NCI-H526 (cell line): ENCODE results near the gene SLC12A7.
"Not testable (repeated sequence)": the region's sequence is repeated elsewhere in the genome, so short reads cannot be mapped to it uniquely, and the experiment has no call there.

Experiments used
- DNase-seq, 2 experiments: peaks; one replicate each; lab custom pipeline; 2025; lab: John Stamatoyannopoulos, UW

SLC12A7 gene

GRCh38 chr5:1097381-1097987, 14.4 kb downstream of the SLC12A7 start:
- no peak for DNase-seq

- no peak for DNase-seq
Measured at GRCh38 chr5:1096838-1097237, 15.0 kb downstream of the SLC12A7 start.

- no peak for DNase-seq
Measured at GRCh38 chr5:1095990-1096363, 15.9 kb downstream of the SLC12A7 start.

- DNase-seq: no peak
Measured at GRCh38 chr5:1095302-1095989, 16.4 kb downstream of the SLC12A7 start.

- no peak for DNase-seq
Measured at GRCh38 chr5:1094670-1095190, 17.1 kb downstream of the SLC12A7 start.

GRCh38 chr5:1093361-1093760, 18.5 kb downstream of the SLC12A7 start:
- no peak for DNase-seq

GRCh38 chr5:1092122-1092521, 19.7 kb downstream of the SLC12A7 start:
- no peak for DNase-seq

- no peak for DNase-seq
Measured at GRCh38 chr5:1091632-1092031, 20.2 kb downstream of the SLC12A7 start.

- no peak for DNase-seq
Measured at GRCh38 chr5:1090538-1090937, 21.3 kb downstream of the SLC12A7 start.

GRCh38 chr5:1089621-1090040, 22.2 kb downstream of the SLC12A7 start:
- no peak for DNase-seq

GRCh38 chr5:1089146-1089545, 22.7 kb downstream of the SLC12A7 start:
- DNase-seq: no peak

GRCh38 chr5:1088726-1089125, 23.1 kb downstream of the SLC12A7 start:
- DNase-seq: no peak

- no peak for DNase-seq
Measured at GRCh38 chr5:1088031-1088430, 23.8 kb downstream of the SLC12A7 start.

GRCh38 chr5:1087428-1087827, 24.4 kb downstream of the SLC12A7 start:
- DNase-seq: no peak

GRCh38 chr5:1086871-1087270, 25.0 kb downstream of the SLC12A7 start:
- DNase-seq: no peak

- DNase-seq: no peak
Measured at GRCh38 chr5:1086137-1086536, 25.7 kb downstream of the SLC12A7 start.

- no peak for DNase-seq
Measured at GRCh38 chr5:1085391-1085790, 26.5 kb downstream of the SLC12A7 start.

GRCh38 chr5:1083823-1084605, 27.8 kb downstream of the SLC12A7 start:
- no peak for DNase-seq

- DNase-seq: not testable (repeated sequence)
Measured at GRCh38 chr5:1083026-1083425, 28.8 kb downstream of the SLC12A7 start.

GRCh38 chr5:1081519-1081918, 30.3 kb downstream of the SLC12A7 start:
- no peak for DNase-seq

- DNase-seq: no peak
Measured at GRCh38 chr5:1080432-1080831, 31.4 kb downstream of the SLC12A7 start.

GRCh38 chr5:1079961-1080360, 31.9 kb downstream of the SLC12A7 start:
- no peak for DNase-seq

GRCh38 chr5:1079486-1079885, 32.4 kb downstream of the SLC12A7 start:
- DNase-seq: no peak
